ENCODE measurements around the gene CDCP1.

DNA sequence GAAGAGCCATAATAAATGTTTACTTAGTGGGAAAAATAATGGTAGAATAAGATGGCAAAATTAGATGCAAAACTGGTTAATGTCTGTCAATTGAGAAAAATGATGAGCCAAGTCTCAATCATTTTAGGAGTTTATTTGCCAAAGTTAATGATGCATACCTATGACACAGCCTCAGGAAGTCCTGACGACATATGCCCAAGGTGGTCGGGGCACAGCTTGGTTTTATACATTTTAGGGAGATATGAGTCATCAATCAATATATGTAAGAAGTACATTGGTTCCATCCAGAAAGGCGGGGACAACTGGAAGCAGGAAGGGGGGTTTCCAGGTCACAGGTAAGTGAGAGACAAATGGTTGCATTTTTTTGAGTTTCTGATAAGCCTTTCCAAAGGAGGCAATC is 88.6 kb downstream of the CDCP1 start:
- TF ChIP-seq CTCF (IDR thresholded peaks at IDR 0.05) (no peak), POLR2A (IDR thresholded peaks at IDR 0.05) (no peak)
